MCF 10A (cell line): Measurements from ENCODE around the gene TRPV6. TPM values are rescaled to one million over a fixed set of nuclear protein-coding genes. Genes with fewer than 3 reads are reported as not detected.

ENCODE experiments used
- BruUV-seq: library from RNA; stranded (reverse); fragments of 400-500 nt; replicated peaks from 2 replicates; lab custom pipeline; 2021; lab: Mats Ljungman, UMichigan
- CTCF ChIA-PET: fragments of 300-600 bp; sonication (Branson Sonifier 250); formaldehyde crosslinking; extraction: SDS; loops from one replicate; lab custom pipeline; 2021; ENCODE audit warnings: antibody characterized with exemption, inconsistent platforms; lab: Yijun Ruan, JAX
- POLR2A ChIA-PET: fragments of 300-600, 350-650 bp; sonication (Branson Sonifier 250); formaldehyde crosslinking; extraction: SDS; loops from one replicate; lab custom pipeline; 2020; ENCODE audit warnings: antibody characterized with exemption, inconsistent platforms; lab: Yijun Ruan, JAX
- DNase-seq: peaks from one replicate; pipeline ENCODE4 v3.0.0-alpha.2; 2018; ENCODE audit not compliant: unreplicated experiment
- H3K27ac Mint-ChIP-seq: one replicate; pipeline ENCODE4 v1.8.0; 2022; ENCODE audit warnings: mild to moderate bottlenecking, low read depth, mixed read lengths; ENCODE audit not compliant: unreplicated experiment
- H3K27me3 Mint-ChIP-seq: one replicate; pipeline ENCODE4 v1.8.0; 2022; ENCODE audit warnings: mixed read lengths; ENCODE audit not compliant: insufficient read depth, unreplicated experiment
- H3K36me3 Mint-ChIP-seq: one replicate; pipeline ENCODE4 v1.8.0; 2022; ENCODE audit warnings: mild to moderate bottlenecking, moderate library complexity, mixed read lengths; ENCODE audit not compliant: insufficient read depth, unreplicated experiment
- H3K4me1 Mint-ChIP-seq: one replicate; pipeline ENCODE4 v1.8.0; 2022; ENCODE audit warnings: mixed read lengths; ENCODE audit not compliant: insufficient read depth, unreplicated experiment
- H3K4me3 Mint-ChIP-seq: one replicate; pipeline ENCODE4 v1.8.0; 2022; ENCODE audit warnings: mild to moderate bottlenecking, moderate library complexity, mixed read lengths; ENCODE audit not compliant: unreplicated experiment
- H3K9me3 Mint-ChIP-seq: one replicate; pipeline ENCODE4 v1.8.0; 2022; ENCODE audit warnings: mixed read lengths; ENCODE audit not compliant: unreplicated experiment
- CTCF ChIP-seq: fragments of 200-600 bp; IDR thresholded peaks from one replicate; pipeline ENCODE4 v1.8.0; 2022; ENCODE audit warnings: antibody characterized with exemption, mild to moderate bottlenecking; ENCODE audit not compliant: unreplicated experiment
- intact Hi-C: fragments of 100-400 bp; cut with micrococcal nuclease; formaldehyde crosslinking; loops from 2 replicates; pipeline ENCODE4 v1.14.1; 2022
- total RNA-seq: library from RNA; stranded (reverse); gene quantifications from 2 replicates; pipeline ENCODE4 v1.2.3, GENCODE V29; 2022

The TRPV6 gene
- total RNA-seq, 1 experiment from 2014 or later, result 0.30 TPM

- POLR2A ChIA-PET, result no interaction called here
- no peak for DNase-seq
- H3K27me3 Mint-ChIP-seq, result peaks cover 90% of the 10 kb centered on the region
- TF ChIP-seq CTCF, result no peak
- H3K9me3 Mint-ChIP-seq, result no peaks in the 10 kb centered on the region
- H3K36me3 Mint-ChIP-seq, result no peaks in the 10 kb centered on the region
- BruUV-seq, result no TSS peak
- CTCF ChIA-PET, result interaction anchor here (0.8 to 0.9 kb wide), 2 partner anchors 18 to 34 kb away, joined by 3 to 4 read pairs; no protein-coding TSS in a partner anchor
- no peak overlapping the region for H3K27ac Mint-ChIP-seq
- intact Hi-C loops, result no loop called here
- H3K4me1 Mint-ChIP-seq, result no peaks in the 10 kb centered on the region
- H3K4me3 Mint-ChIP-seq, result no peak overlapping the region
Measured at GRCh38 chr7:142914121-142914520, 28.6 kb upstream of the TRPV6 start.

GRCh38 chr7:142913566-142913965 is 28.0 kb upstream of the TRPV6 start:
- ChIA-PET POLR2A (no interaction called here), CTCF (interaction anchor here (0.5 to 0.9 kb wide), 2 partner anchors 21 to 33 kb away, joined by 3 read pairs; no protein-coding TSS in a partner anchor)
- no peaks in the 10 kb centered on the region for H3K9me3 Mint-ChIP-seq
- no peak for TF ChIP-seq CTCF
- peaks cover 90% of the 10 kb centered on the region for H3K27me3 Mint-ChIP-seq
- intact Hi-C loops, result no loop called here
- H3K36me3 Mint-ChIP-seq, result no peaks in the 10 kb centered on the region
- BruUV-seq, result no TSS peak
- DNase-seq, result no peak
- no peaks in the 10 kb centered on the region for H3K4me1 Mint-ChIP-seq
- no peak overlapping the region for H3K27ac Mint-ChIP-seq
- H3K4me3 Mint-ChIP-seq, result no peak overlapping the region

GRCh38 chr7:142913051-142913450 is 27.5 kb upstream of the TRPV6 start:
- no peak for DNase-seq
- intact Hi-C loops, result no loop called here
- POLR2A ChIA-PET, result no interaction called here
- CTCF ChIA-PET, result interaction anchor here (0.5 to 0.9 kb wide), 2 partner anchors 20 to 33 kb away, joined by 3 read pairs; no protein-coding TSS in a partner anchor
- Mint-ChIP-seq H3K27me3 (peaks cover 90% of the 10 kb centered on the region), H3K4me1 (no peaks in the 10 kb centered on the region), H3K36me3 (no peaks in the 10 kb centered on the region), H3K9me3 (no peaks in the 10 kb centered on the region), H3K4me3 (no peak overlapping the region), H3K27ac (no peak overlapping the region)
- TF ChIP-seq CTCF, result no peak
- no TSS peak for BruUV-seq

GRCh38 chr7:142910481-142910880 is 24.9 kb upstream of the TRPV6 start:
- TF ChIP-seq CTCF, result no peak
- no TSS peak for BruUV-seq
- Mint-ChIP-seq H3K9me3 (no peaks in the 10 kb centered on the region), H3K36me3 (no peaks in the 10 kb centered on the region), H3K4me1 (no peaks in the 10 kb centered on the region), H3K4me3 (no peak overlapping the region), H3K27me3 (peaks cover 85% of the 10 kb centered on the region), H3K27ac (no peak overlapping the region)
- DNase-seq, result no peak
- CTCF ChIA-PET, result interaction anchor here (0.5 to 3.6 kb wide), 10 partner anchors 9 to 1036 kb away, joined by 3 to 37 read pairs (median 4); partner anchors contain the start of gene EPHB6
- POLR2A ChIA-PET, result no interaction called here
- intact Hi-C loops, result no loop called here
